ENCODE measurements around the gene HES3. TPM values are rescaled to one million over a fixed set of nuclear protein-coding genes. Genes with fewer than 3 reads are reported as not detected.
A peak's percentile ranks its signal among the peaks of the same experiment; 100 is the strongest.

Gene HES3
- total and polyA plus RNA-seq, 10 of the 15 experiments (the other 5 are each of a cell fraction or from before 2014, with no cell fraction given) = not detected

GRCh38 chr1:6260433-6260934 is 16.5 kb downstream of the HES3 start:
- FAIRE-seq (no peak), DNase-seq (ENCODE audit: low read depth, low spot score) (no peak), ATAC-seq (peak; percentile 57)
- ChIA-PET POLR2A (no interaction called here), CTCF (no interaction called here), SMC1A (ENCODE audit: uncharacterized antibody, unreplicated experiment) (no interaction called here), RAD21 (ENCODE audit: unreplicated experiment) (interaction anchor here (0.6 kb wide), 1 partner anchor 27 kb away, joined by 3 read pairs; no protein-coding TSS in a partner anchor)
- Histone ChIP-seq H3K79me2 (ENCODE audit: control insufficient read depth, insufficient read depth, low read length) (no peaks in the 10 kb centered on the region), H3K27me3 (replicated peaks in 1 of 2; ENCODE audit: control insufficient read depth in 2 of 2, insufficient read depth in 2 of 2, low read length in 1 of 2) (no peaks in the 10 kb centered on the region; a peak in 1 of 4 replicates), H3K9ac (ENCODE audit: control insufficient read depth, insufficient read depth, low read length) (no peak overlapping the region), H3K9me3 (replicated peaks; ENCODE audit: control insufficient read depth, insufficient read depth, low read length) (no peaks in the 10 kb centered on the region), H3K36me3 (ENCODE audit: control insufficient read depth in 2 of 2, insufficient read depth in 2 of 2, low read length in 1 of 2) (peaks cover 0 to 2% of the 10 kb centered on the region in 2 experiments; a peak in 2 of 4 replicates), H3K4me2 (ENCODE audit: control insufficient read depth, insufficient read depth) (peak overlapping the region; percentile 86; the same call in 1 of the 2 replicates), H3K4me3 (peak overlapping the region; percentile 78), H4K20me1 (ENCODE audit: control insufficient read depth, insufficient read depth) (no peaks in the 10 kb centered on the region), H3K4me1 (ENCODE audit: control insufficient read depth, insufficient read depth, low read length) (peaks cover 3% of the 10 kb centered on the region; the same call in 1 of the 2 replicates), H2AFZ (ENCODE audit: control insufficient read depth, low read depth, low read length) (no peak overlapping the region; the same call in 1 of the 2 replicates), H3K27ac (ENCODE audit: control insufficient read depth, insufficient read depth) (no peak overlapping the region)
- intact Hi-C loops (cut with micrococcal nuclease; ENCODE audit: unreplicated experiment) = no loop called here
- no TSS peak for BruUV-seq (replicated peaks)
- WGBS (ENCODE audit: insufficient coverage, insufficient replicate concordance, low lambda C conversion rate, missing lambda C conversion rate) = 1% methylated on average over 25 of the region's 61 CpGs
- in situ Hi-C loops (cut with MboI) = no loop called here
- TF ChIP-seq TCF12 (IDR thresholded peaks at IDR 0.05; ENCODE audit: low read depth, low read length) (no peak), SMARCA5 (IDR thresholded peaks at IDR 0.05) (0 out of 2 replicates have a peak, but pooled peaks have one; percentile 35), HDGF (IDR thresholded peaks at IDR 0.05) (no peak), TARDBP (IDR thresholded peaks at IDR 0.05; ENCODE audit: borderline replicate concordance) (no peak), EP300 (IDR thresholded peaks at IDR 0.05; ENCODE audit: borderline replicate concordance in 1 of 2, control insufficient read depth in 1 of 2, low read depth in 2 of 2, low read length in 2 of 2) (no peak), NFXL1 (IDR thresholded peaks at IDR 0.05; ENCODE audit: borderline replicate concordance) (0 out of 2 replicates have a peak, but pooled peaks have one; percentile 33), SIX5 (IDR thresholded peaks at IDR 0.05; ENCODE audit: low read depth, low read length, severe bottlenecking) (no peak), RB1 (IDR thresholded peaks at IDR 0.05; ENCODE audit: borderline replicate concordance) (no peak), CTCF (IDR thresholded peaks at IDR 0.05 in 2 of 3, conservative IDR thresholded peaks at IDR 0.05 in 1 of 3; ENCODE audit: control insufficient read depth in 2 of 3, extremely low read depth in 1 of 3, insufficient read depth in 1 of 3, low read depth in 3 of 3, low read length in 3 of 3) (peak in 1 of 3 experiments; percentile 10; a peak in 1 of 6 replicates), USF2 (IDR thresholded peaks at IDR 0.05; ENCODE audit: borderline replicate concordance, low read depth, low read length) (no peak)

Data from GM12878 (cell line).